WERI-Rb-1 (cell line): ENCODE results near the gene SMARCD1.

ENCODE experiments used
- DNase-seq: peaks from one replicate; pipeline ENCODE4 v3.0.0-alpha.2; 2020
- H3K27ac ChIP-seq: fragments of 250-450 bp; sonication (Bioruptor Pico); 2 replicates; pipeline ENCODE4 v1.5.1; 2020; ENCODE audit warnings: mild to moderate bottlenecking, moderate library complexity
- H3K27me3 ChIP-seq: fragments of 250-450 bp; sonication (Bioruptor Pico); 2 replicates; pipeline ENCODE4 v1.5.1; 2021; ENCODE audit warnings: mild to moderate bottlenecking, low read depth, moderate library complexity; ENCODE audit not compliant: insufficient read depth, severe bottlenecking
- H3K36me3 ChIP-seq: fragments of 250-450 bp; sonication (Bioruptor Pico); 2 replicates; pipeline ENCODE4 v1.5.1; 2020; ENCODE audit warnings: mild to moderate bottlenecking, moderate library complexity
- H3K4me3 ChIP-seq: 2 replicates; pipeline ENCODE4 v1.5.1; 2011; ENCODE audit warnings: low read depth, mild to moderate bottlenecking, control low read depth, low read length
- H3K9me3 ChIP-seq: fragments of 250-450 bp; sonication (Bioruptor Pico); 2 replicates; pipeline ENCODE4 v1.5.1; 2021; ENCODE audit warnings: mild to moderate bottlenecking, moderate library complexity; ENCODE audit not compliant: severe bottlenecking
- TF ChIP-seq, protein P1 (sequence below): IDR thresholded peaks from 2 replicates; pipeline ENCODE4 v1.5.1; 2011; ENCODE audit warnings: low read depth, mild to moderate bottlenecking, control low read depth, inconsistent platforms, low read length

The SMARCD1 gene

DNA sequence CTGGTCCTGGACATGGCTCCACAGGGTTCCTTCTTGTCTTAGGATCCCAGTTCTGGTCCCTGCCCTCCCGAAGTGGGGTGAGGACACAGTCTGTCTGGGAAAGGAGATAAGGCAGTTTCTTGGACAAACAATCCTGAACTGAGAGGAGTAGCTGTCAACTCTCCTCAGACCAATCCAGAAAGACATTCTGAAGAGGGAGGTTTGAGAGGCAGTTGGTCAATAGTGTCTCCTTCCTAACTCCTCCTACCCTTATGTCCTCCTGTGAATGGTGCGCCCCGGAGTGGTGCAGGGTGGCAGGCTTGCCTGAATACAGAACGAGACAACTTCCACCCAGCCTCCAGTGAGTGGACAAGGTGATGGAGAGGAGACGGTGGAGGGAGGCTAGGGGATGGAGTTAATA lies 43.2 kb upstream of the SMARCD1 start:
- H3K4me3 ChIP-seq = no peak overlapping the region
- TF ChIP-seq, protein P1, sequence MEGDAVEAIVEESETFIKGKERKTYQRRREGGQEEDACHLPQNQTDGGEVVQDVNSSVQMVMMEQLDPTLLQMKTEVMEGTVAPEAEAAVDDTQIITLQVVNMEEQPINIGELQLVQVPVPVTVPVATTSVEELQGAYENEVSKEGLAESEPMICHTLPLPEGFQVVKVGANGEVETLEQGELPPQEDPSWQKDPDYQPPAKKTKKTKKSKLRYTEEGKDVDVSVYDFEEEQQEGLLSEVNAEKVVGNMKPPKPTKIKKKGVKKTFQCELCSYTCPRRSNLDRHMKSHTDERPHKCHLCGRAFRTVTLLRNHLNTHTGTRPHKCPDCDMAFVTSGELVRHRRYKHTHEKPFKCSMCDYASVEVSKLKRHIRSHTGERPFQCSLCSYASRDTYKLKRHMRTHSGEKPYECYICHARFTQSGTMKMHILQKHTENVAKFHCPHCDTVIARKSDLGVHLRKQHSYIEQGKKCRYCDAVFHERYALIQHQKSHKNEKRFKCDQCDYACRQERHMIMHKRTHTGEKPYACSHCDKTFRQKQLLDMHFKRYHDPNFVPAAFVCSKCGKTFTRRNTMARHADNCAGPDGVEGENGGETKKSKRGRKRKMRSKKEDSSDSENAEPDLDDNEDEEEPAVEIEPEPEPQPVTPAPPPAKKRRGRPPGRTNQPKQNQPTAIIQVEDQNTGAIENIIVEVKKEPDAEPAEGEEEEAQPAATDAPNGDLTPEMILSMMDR = no peak
- no peak overlapping the region for H3K27ac ChIP-seq
- H3K36me3 ChIP-seq = no peaks in the 10 kb centered on the region
- no peak for DNase-seq
- H3K9me3 ChIP-seq = no peaks in the 10 kb centered on the region
- no peaks in the 10 kb centered on the region for H3K27me3 ChIP-seq

DNA sequence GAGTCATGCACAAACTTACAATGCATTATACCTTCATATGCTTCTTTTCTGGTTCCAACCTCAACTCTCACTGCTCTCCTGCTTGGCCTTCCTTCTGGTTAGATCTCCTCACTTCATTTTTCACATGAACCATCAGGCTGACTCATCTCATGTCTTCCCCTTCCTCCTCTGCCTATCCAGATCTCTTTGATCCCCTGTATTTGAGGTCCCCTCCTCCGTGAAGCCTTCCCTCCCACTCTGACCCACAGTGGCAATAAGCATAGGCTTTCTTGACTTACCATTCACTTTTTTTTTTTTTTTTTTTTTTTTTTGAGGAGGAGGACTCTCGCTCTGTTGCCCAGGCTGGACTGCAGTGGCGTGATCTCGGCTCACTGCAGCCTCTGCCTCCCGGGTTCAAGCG lies 42.4 kb upstream of the SMARCD1 start:
- Histone ChIP-seq H3K27ac (no peak overlapping the region), H3K4me3 (no peak overlapping the region), H3K9me3 (no peaks in the 10 kb centered on the region), H3K36me3 (no peaks in the 10 kb centered on the region), H3K27me3 (no peaks in the 10 kb centered on the region)
- TF ChIP-seq, protein P1 = no peak
- DNase-seq = no peak

DNA sequence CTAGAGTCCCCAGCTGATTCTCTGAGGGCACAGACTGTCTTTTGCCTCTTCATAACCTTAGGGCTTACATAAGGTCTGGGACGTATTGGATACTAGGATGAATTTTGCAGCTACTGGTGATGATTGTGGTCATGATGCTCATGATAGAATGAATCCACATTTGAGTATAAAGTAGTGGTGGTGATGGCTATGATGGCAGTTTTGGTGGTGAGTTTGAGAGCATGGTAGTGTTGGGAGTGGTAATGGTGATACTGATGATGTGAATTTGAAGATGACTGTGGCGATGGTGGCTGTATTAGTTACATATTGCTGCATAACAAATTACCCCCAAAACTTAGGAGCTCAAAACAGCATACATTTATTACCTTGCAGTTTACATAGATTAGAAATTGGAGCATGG lies 41.8 kb upstream of the SMARCD1 start:
- TF ChIP-seq, protein P1 = no peak
- no peaks in the 10 kb centered on the region for H3K36me3 ChIP-seq
- H3K4me3 ChIP-seq = no peak overlapping the region
- DNase-seq = no peak
- H3K27ac ChIP-seq = no peak overlapping the region
- H3K9me3 ChIP-seq = no peaks in the 10 kb centered on the region
- no peaks in the 10 kb centered on the region for H3K27me3 ChIP-seq

DNA sequence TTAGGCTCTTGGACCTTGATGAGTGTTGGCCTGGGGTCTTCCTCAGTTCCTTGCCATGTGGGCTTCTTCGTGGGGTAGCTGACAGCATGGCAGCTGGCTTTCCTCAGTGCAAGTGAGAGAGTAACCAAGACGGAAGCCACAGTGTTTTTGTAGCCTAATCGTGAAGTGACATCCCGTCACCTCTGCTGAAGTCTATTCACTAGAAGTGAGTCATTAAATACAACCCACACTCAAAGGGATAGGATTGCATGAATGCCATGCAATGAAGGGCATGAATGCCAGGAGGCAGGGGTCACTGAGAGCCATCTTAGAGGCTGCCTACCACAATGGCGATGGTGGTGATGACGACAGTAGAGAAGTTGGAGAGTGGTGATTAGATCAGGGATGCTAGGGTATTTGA lies 41.3 kb upstream of the SMARCD1 start:
- no peaks in the 10 kb centered on the region for H3K27me3 ChIP-seq
- H3K27ac ChIP-seq = no peak overlapping the region
- H3K9me3 ChIP-seq = no peaks in the 10 kb centered on the region
- no peak overlapping the region for H3K4me3 ChIP-seq
- no peaks in the 10 kb centered on the region for H3K36me3 ChIP-seq
- TF ChIP-seq, protein P1 = no peak
- no peak for DNase-seq

DNA sequence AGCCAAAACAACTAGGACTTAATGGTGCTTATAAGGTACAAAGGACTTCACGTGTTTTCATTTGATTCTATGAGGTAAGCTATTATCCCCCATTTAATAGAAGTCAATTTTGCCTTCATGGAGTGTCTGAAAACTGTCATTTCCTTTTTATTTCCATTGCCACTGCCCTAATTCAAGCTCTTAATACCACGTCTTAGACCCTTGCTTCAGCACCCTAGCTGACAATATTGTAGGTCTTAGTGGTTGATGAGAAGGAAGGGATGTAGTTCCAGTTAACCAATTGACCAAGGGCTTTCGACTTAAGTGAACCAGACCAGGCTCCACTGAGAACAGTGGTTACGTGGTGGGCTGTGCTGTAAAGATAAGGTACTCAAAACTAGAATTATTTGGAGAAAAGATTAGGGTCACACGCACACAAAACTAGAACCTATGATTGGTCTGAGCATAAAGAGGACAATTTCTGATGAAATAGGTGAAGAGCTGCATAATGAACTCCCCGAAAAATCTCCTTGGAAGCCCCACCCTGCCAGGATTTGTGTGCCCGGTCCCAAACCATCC lies 37.4 kb upstream of the SMARCD1 start:
- Histone ChIP-seq H3K36me3 (no peaks in the 10 kb centered on the region), H3K9me3 (no peaks in the 10 kb centered on the region), H3K27me3 (no peaks in the 10 kb centered on the region), H3K27ac (no peak overlapping the region), H3K4me3 (no peak overlapping the region)
- DNase-seq = no peak
- TF ChIP-seq, protein P1 = no peak

DNA sequence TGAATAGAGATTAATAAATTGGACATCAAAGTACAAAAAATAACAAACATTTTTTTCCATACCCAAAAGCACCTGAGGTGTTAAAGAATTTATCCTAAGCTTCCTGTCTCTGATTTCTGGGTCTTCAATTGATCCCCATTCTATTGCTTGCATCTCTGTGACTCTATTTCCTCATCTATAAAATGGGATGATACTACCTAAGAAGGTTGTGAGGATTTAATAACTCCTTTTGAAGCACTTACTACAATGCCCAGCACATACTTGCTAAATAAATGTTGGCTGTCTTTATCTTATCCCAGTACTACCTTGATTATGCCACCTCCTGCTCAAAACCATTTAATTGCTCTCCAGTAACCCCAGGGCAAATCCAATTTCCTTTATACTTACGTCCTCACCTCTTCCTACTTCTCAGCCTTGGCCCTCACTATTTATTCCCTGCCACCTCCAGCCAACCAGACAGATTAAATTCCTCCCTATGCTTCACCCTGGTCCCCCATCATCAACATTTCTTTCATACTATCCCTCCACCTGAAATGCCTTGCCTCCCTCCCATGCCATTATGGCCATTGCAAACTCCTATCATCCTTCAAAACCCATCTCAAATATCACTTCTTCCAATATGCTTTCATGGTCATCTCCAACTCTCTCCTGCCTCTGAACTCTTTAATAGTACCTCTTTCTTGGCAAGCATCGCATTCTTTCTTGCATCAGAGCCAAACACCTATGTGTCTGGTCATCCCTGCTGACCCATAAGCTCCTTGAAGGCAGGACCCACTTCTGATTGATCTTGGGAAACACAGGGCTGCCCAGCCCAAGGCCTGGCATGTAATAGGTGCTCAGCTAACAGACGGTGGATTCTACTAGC lies 35.7 kb upstream of the SMARCD1 start:
- Histone ChIP-seq H3K27me3 (no peaks in the 10 kb centered on the region), H3K27ac (peak overlapping the region; percentile 73)
- no peak for DNase-seq

More for the DNA sequence above, 35.7 kb upstream of the SMARCD1 start:
- Histone ChIP-seq H3K4me3 (no peak overlapping the region), H3K36me3 (no peaks in the 10 kb centered on the region), H3K9me3 (no peaks in the 10 kb centered on the region)
- TF ChIP-seq, protein P1 = no peak
